OCI-LY3 (cell line): ENCODE results near the gene YPEL3.

Experiments
- EZH2phosphoT487 ChIP-seq: fragments of 200-600 bp; shearing (Covaris generic); IDR thresholded peaks from 2 replicates; pipeline ENCODE4 v1.6.1; 2018; ENCODE audit warnings: antibody characterized with exemption, mixed run types, low read depth
- TF ChIP-seq, protein P1 (sequence below): fragments of 200-600, 300-600 bp; sonication (generic); IDR thresholded peaks from 2 replicates; pipeline ENCODE4 v1.5.1; 2014; ENCODE audit warnings: antibody characterized with exemption, low read length, low read depth

DNA sequence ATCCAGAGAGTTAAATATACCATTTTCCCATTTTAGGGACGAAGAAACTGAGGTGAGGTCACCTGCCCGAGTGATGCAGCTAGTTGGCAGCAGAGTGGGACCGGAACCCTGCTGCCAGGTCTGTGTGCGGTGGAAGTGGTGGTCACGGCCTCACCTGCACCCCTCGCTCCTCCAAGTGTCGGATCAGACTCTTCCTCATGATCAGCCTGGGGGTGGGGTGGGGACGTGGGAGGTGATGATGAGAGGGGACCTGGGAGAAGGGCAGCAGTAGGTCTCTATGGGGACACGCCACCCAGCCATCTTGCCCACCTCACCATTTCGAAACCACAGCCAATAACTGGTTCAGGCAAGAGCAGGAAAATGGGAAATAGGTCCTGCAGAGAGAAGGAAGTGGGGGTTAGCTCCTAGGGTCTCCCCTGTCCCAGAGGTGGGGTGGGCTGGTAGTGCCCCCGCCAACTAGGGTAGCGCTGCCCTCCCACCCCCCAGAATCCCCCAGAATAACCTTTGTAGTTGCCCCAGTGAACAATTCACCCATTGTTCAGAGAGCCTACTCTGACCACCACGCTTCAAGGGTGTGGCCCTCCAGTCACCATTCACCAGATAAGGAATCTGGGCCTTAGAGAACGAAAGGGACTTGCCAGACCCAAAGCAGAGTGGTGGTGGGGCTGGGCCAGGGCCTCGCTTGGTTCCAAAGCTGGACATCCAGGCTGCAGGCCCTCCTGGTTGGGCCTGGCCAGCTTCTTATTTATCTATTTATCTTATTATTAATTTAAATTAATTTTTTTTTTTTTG lies 12.2 kb upstream of the YPEL3 start:
- TF ChIP-seq, protein P1, sequence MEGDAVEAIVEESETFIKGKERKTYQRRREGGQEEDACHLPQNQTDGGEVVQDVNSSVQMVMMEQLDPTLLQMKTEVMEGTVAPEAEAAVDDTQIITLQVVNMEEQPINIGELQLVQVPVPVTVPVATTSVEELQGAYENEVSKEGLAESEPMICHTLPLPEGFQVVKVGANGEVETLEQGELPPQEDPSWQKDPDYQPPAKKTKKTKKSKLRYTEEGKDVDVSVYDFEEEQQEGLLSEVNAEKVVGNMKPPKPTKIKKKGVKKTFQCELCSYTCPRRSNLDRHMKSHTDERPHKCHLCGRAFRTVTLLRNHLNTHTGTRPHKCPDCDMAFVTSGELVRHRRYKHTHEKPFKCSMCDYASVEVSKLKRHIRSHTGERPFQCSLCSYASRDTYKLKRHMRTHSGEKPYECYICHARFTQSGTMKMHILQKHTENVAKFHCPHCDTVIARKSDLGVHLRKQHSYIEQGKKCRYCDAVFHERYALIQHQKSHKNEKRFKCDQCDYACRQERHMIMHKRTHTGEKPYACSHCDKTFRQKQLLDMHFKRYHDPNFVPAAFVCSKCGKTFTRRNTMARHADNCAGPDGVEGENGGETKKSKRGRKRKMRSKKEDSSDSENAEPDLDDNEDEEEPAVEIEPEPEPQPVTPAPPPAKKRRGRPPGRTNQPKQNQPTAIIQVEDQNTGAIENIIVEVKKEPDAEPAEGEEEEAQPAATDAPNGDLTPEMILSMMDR = no peak
- no peak for TF ChIP-seq EZH2phosphoT487
